Measurements from ENCODE around the gene PLD4. TPM values are rescaled to one million over a fixed set of nuclear protein-coding genes. Genes with fewer than 3 reads are reported as not detected.

The PLD4 gene
- total and polyA plus RNA-seq, 2 experiments from 2014 or later: not detected

DNA sequence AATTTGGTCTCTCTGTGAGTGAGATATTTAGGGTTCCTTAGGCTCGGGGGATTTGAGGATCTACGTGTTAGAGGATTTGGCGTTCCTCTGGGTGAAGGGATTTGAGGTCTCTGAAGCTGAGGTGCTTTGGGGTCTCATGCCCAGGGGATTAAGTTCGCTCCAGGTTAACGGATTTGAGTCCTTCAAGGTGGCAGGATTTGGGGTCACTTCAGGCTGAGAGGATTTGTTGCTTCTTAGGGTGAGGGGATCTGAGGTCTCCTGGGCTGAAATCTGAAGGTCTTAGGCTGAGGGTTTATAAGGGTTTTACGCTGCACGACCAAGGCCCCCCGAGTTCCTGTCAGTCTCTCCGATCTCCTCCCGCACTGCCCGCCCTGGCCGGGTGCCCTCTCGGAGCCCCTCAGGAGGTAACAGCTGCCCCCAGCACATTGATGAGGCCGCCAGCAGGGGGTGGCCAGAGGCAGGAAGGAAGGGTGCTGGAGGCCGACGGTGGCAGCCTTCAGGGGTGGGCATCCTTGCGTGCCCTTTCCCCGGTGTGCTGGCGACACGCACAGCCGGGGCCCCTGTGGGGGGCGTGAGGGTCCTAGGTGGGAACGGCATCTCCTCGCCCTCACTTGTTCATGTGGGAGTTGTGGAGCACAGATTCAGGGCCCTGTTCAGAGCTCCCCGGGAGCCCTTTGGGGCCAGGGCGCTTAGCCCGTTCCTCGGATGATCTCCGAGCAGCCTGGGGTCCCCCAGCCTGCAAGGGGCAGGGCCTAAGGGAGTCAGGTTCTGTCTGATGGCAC is 45.3 kb upstream of the PLD4 start:
- Mint-ChIP-seq H3K9me3 (no peaks in the 10 kb centered on the region), H3K27me3 (ENCODE audit: insufficient read depth, low read depth, poor library complexity) (peaks cover 3% of the 10 kb centered on the region), H3K4me1 (peaks cover 8% of the 10 kb centered on the region; the same call in 1 of the 3 replicates), H3K4me3 (no peak overlapping the region), H3K27ac (no peak overlapping the region), H3K36me3 (ENCODE audit: low read depth) (peaks cover 8% of the 10 kb centered on the region; the same call in 1 of the 3 replicates)
- no peak for DNase-seq (ENCODE audit: low spot score)
- no peaks in the 10 kb centered on the region for H3K27me3 ChIP-seq (ENCODE audit: insufficient read depth)
- H2AFZ ChIP-seq: no peak overlapping the region
- no peaks in the 10 kb centered on the region for H3K79me2 ChIP-seq (replicated peaks; ENCODE audit: insufficient read depth)
- H3K36me3 ChIP-seq (ENCODE audit: insufficient read depth): no peaks in the 10 kb centered on the region
- H3K4me1 ChIP-seq (ENCODE audit: insufficient read depth): no peaks in the 10 kb centered on the region
- no peak overlapping the region for H3K4me3 ChIP-seq
- H3F3A ChIP-seq (replicated peaks; ENCODE audit: low read depth): no peaks in the 10 kb centered on the region
- TF ChIP-seq EZH2 (IDR thresholded peaks at IDR 0.05; ENCODE audit: low read depth, unreplicated experiment) (no peak), CREB1 (CRISPR knock-in tag; IDR thresholded peaks at IDR 0.05; ENCODE audit: low read depth) (no peak), JUNB (IDR thresholded peaks at IDR 0.05; ENCODE audit: unreplicated experiment) (no peak), EZH2phosphoT487 (IDR thresholded peaks at IDR 0.05; ENCODE audit: unreplicated experiment) (no peak), POLR2AphosphoS5 (IDR thresholded peaks at IDR 0.05; ENCODE audit: low read depth) (no peak), ZNF331 (CRISPR knock-in tag; IDR thresholded peaks at IDR 0.05; ENCODE audit: low read depth) (no peak), STAT1 (IDR thresholded peaks at IDR 0.05; ENCODE audit: unreplicated experiment) (no peak), CTCF (conservative IDR thresholded peaks at IDR 0.05; ENCODE audit: low read depth in 2 of 2) (no peak), ZNF114 (CRISPR knock-in tag; IDR thresholded peaks at IDR 0.05) (no peak), NANOG (IDR thresholded peaks at IDR 0.05; ENCODE audit: borderline replicate concordance) (no peak)
- TF ChIP-seq, protein P1, sequence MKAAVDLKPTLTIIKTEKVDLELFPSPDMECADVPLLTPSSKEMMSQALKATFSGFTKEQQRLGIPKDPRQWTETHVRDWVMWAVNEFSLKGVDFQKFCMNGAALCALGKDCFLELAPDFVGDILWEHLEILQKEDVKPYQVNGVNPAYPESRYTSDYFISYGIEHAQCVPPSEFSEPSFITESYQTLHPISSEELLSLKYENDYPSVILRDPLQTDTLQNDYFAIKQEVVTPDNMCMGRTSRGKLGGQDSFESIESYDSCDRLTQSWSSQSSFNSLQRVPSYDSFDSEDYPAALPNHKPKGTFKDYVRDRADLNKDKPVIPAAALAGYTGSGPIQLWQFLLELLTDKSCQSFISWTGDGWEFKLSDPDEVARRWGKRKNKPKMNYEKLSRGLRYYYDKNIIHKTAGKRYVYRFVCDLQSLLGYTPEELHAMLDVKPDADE (IDR thresholded peaks at IDR 0.05): no peak
- TF ChIP-seq, protein P2, sequence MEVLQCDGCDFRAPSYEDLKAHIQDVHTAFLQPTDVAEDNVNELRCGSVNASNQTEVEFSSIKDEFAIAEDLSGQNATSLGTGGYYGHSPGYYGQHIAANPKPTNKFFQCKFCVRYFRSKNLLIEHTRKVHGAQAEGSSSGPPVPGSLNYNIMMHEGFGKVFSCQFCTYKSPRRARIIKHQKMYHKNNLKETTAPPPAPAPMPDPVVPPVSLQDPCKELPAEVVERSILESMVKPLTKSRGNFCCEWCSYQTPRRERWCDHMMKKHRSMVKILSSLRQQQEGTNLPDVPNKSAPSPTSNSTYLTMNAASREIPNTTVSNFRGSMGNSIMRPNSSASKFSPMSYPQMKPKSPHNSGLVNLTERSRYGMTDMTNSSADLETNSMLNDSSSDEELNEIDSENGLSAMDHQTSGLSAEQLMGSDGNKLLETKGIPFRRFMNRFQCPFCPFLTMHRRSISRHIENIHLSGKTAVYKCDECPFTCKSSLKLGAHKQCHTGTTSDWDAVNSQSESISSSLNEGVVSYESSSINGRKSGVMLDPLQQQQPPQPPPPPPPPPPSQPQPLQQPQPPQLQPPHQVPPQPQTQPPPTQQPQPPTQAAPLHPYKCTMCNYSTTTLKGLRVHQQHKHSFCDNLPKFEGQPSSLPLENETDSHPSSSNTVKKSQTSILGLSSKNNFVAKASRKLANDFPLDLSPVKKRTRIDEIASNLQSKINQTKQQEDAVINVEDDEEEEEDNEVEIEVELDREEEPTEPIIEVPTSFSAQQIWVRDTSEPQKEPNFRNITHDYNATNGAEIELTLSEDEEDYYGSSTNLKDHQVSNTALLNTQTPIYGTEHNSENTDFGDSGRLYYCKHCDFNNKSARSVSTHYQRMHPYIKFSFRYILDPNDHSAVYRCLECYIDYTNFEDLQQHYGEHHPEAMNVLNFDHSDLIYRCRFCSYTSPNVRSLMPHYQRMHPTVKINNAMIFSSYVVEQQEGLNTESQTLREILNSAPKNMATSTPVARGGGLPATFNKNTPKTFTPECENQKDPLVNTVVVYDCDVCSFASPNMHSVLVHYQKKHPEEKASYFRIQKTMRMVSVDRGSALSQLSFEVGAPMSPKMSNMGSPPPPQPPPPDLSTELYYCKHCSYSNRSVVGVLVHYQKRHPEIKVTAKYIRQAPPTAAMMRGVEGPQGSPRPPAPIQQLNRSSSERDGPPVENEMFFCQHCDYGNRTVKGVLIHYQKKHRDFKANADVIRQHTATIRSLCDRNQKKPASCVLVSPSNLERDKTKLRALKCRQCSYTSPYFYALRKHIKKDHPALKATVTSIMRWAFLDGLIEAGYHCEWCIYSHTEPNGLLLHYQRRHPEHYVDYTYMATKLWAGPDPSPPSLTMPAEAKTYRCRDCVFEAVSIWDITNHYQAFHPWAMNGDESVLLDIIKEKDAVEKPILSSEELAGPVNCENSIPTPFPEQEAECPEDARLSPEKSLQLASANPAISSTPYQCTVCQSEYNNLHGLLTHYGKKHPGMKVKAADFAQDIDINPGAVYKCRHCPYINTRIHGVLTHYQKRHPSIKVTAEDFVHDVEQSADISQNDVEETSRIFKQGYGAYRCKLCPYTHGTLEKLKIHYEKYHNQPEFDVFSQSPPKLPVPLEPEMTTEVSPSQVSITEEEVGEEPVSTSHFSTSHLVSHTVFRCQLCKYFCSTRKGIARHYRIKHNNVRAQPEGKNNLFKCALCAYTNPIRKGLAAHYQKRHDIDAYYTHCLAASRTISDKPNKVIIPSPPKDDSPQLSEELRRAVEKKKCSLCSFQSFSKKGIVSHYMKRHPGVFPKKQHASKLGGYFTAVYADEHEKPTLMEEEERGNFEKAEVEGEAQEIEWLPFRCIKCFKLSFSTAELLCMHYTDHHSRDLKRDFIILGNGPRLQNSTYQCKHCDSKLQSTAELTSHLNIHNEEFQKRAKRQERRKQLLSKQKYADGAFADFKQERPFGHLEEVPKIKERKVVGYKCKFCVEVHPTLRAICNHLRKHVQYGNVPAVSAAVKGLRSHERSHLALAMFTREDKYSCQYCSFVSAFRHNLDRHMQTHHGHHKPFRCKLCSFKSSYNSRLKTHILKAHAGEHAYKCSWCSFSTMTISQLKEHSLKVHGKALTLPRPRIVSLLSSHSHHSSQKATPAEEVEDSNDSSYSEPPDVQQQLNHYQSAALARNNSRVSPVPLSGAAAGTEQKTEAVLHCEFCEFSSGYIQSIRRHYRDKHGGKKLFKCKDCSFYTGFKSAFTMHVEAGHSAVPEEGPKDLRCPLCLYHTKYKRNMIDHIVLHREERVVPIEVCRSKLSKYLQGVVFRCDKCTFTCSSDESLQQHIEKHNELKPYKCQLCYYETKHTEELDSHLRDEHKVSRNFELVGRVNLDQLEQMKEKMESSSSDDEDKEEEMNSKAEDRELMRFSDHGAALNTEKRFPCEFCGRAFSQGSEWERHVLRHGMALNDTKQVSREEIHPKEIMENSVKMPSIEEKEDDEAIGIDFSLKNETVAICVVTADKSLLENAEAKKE (CRISPR knock-in tag; IDR thresholded peaks at IDR 0.05): no peak
- TF ChIP-seq, protein P3, sequence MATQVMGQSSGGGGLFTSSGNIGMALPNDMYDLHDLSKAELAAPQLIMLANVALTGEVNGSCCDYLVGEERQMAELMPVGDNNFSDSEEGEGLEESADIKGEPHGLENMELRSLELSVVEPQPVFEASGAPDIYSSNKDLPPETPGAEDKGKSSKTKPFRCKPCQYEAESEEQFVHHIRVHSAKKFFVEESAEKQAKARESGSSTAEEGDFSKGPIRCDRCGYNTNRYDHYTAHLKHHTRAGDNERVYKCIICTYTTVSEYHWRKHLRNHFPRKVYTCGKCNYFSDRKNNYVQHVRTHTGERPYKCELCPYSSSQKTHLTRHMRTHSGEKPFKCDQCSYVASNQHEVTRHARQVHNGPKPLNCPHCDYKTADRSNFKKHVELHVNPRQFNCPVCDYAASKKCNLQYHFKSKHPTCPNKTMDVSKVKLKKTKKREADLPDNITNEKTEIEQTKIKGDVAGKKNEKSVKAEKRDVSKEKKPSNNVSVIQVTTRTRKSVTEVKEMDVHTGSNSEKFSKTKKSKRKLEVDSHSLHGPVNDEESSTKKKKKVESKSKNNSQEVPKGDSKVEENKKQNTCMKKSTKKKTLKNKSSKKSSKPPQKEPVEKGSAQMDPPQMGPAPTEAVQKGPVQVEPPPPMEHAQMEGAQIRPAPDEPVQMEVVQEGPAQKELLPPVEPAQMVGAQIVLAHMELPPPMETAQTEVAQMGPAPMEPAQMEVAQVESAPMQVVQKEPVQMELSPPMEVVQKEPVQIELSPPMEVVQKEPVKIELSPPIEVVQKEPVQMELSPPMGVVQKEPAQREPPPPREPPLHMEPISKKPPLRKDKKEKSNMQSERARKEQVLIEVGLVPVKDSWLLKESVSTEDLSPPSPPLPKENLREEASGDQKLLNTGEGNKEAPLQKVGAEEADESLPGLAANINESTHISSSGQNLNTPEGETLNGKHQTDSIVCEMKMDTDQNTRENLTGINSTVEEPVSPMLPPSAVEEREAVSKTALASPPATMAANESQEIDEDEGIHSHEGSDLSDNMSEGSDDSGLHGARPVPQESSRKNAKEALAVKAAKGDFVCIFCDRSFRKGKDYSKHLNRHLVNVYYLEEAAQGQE (IDR thresholded peaks at IDR 0.05; ENCODE audit: unreplicated experiment): no peak
- no peak overlapping the region for H3K4me2 ChIP-seq
- H3K9me2 ChIP-seq (ENCODE audit: insufficient read depth): no peaks in the 10 kb centered on the region
- no peaks in the 10 kb centered on the region; the same call in 1 of the 2 replicates for H4K20me1 ChIP-seq (replicated peaks; ENCODE audit: insufficient read depth)
- no peak for ATAC-seq
- H3K27ac ChIP-seq (ENCODE audit: low read depth): no peak overlapping the region
